ENCODE measurements around the gene EPHB4.
"Not testable (repeated sequence)": the region's sequence is repeated elsewhere in the genome, so short reads cannot be mapped to it uniquely, and the experiment has no call there.

The EPHB4 gene

GRCh38 chr7:100819586-100819985 lies 7.7 kb downstream of the EPHB4 start:
- no peak for DNase-seq

GRCh38 chr7:100818825-100819224 lies 8.5 kb downstream of the EPHB4 start:
- DNase-seq: no peak

GRCh38 chr7:100818366-100818765 lies 9.0 kb downstream of the EPHB4 start:
- no peak for DNase-seq

- no peak for DNase-seq
Observed at GRCh38 chr7:100817097-100817496, 10.2 kb downstream of the EPHB4 start.

GRCh38 chr7:100816515-100816914 lies 10.8 kb downstream of the EPHB4 start:
- not testable (repeated sequence) for DNase-seq

- DNase-seq: no peak
Observed at GRCh38 chr7:100812729-100813128, 14.6 kb downstream of the EPHB4 start.

- no peak for DNase-seq
Observed at GRCh38 chr7:100811480-100811879, 15.8 kb downstream of the EPHB4 start.

- DNase-seq: no peak
Observed at GRCh38 chr7:100808354-100808875, 18.9 kb downstream of the EPHB4 start.

GRCh38 chr7:100806883-100807282 lies 20.4 kb downstream of the EPHB4 start:
- not testable (repeated sequence) for DNase-seq

GRCh38 chr7:100806276-100806675 lies 21.0 kb downstream of the EPHB4 start:
- no peak for DNase-seq

- no peak for DNase-seq
Observed at GRCh38 chr7:100804681-100805431, 22.5 kb downstream of the EPHB4 start.

- DNase-seq: no peak
Observed at GRCh38 chr7:100803398-100804161, 23.7 kb downstream of the EPHB4 start.

GRCh38 chr7:100802951-100803350 lies 24.4 kb downstream of the EPHB4 start:
- DNase-seq: no peak

GRCh38 chr7:100801833-100802568 lies 25.3 kb downstream of the EPHB4 start:
- DNase-seq: no peak

- peak; percentile 37 to 39 for DNase-seq
Observed at GRCh38 chr7:100799037-100799896, 28.1 kb downstream of the EPHB4 start.

- DNase-seq: no peak
Observed at GRCh38 chr7:100794741-100795140, 32.6 kb downstream of the EPHB4 start.

- DNase-seq: no peak
Observed at GRCh38 chr7:100793806-100794660, 33.3 kb downstream of the EPHB4 start.

GRCh38 chr7:100791881-100792666 lies 35.2 kb downstream of the EPHB4 start:
- DNase-seq: no peak

- DNase-seq: no peak
Observed at GRCh38 chr7:100789055-100789454, 38.3 kb downstream of the EPHB4 start.

- no peak for DNase-seq
Observed at GRCh38 chr7:100786323-100786722, 41.0 kb downstream of the EPHB4 start.

Data from activated CD4-positive, alpha-beta T cell treated with anti-CD3 and anti-CD28 coated beads for 4 hours (primary cell).